OCI-LY7 (cell line): ENCODE results near the gene OR52W1. TPM values are rescaled to one million over a fixed set of nuclear protein-coding genes. Genes with fewer than 3 reads are reported as not detected.

Source experiments
- BruUV-seq: library from RNA; stranded (reverse); fragments of 400-500 nt; replicated peaks from 2 replicates; lab custom pipeline; 2021; lab: Mats Ljungman, UMichigan
- CTCF ChIA-PET: fragments of 300-600 bp; sonication (Branson Sonifier 250); formaldehyde crosslinking; loops from one replicate; lab custom pipeline; 2022; ENCODE audit warnings: antibody characterized with exemption; ENCODE audit not compliant: unreplicated experiment; lab: Charles Lee
- POLR2A ChIA-PET: fragments of 300-600 bp; sonication (Branson Sonifier 250); formaldehyde crosslinking; loops from one replicate; lab custom pipeline; 2022; ENCODE audit warnings: antibody characterized with exemption; lab: Charles Lee
- DNase-seq: peaks from one replicate; pipeline ENCODE4 v3.0.0-alpha.2; 2015; ENCODE audit warnings: low spot score
- H2AFZ ChIP-seq: fragments of 200-600 bp; sonication (generic), shearing (Covaris generic); 2 replicates; pipeline ENCODE4 v1.6.1; 2014; ENCODE audit warnings: mild to moderate bottlenecking, antibody characterized with exemption, low read length, moderate library complexity
- H3K27ac ChIP-seq: fragments of 200-600 bp; sonication (generic); 2 replicates; pipeline ENCODE4 v1.5.1; 2014; ENCODE audit warnings: mixed run types, low read depth, mild to moderate bottlenecking, moderate library complexity, low read length, inconsistent platforms; ENCODE audit not compliant: poor library complexity, severe bottlenecking
- H3K36me3 ChIP-seq: fragments of 200-600 bp; sonication (generic); 2 replicates; pipeline ENCODE4 v1.6.1; 2014; ENCODE audit warnings: mild to moderate bottlenecking, antibody characterized with exemption, low read length, moderate library complexity, mixed read lengths; ENCODE audit not compliant: insufficient read depth
- H3K4me1 ChIP-seq: fragments of 200-600 bp; sonication (generic); 2 replicates; pipeline ENCODE4 v1.5.1; 2014; ENCODE audit warnings: mild to moderate bottlenecking, low read length; ENCODE audit not compliant: insufficient read depth, poor library complexity, severe bottlenecking
- H3K4me2 ChIP-seq: fragments of 200-600 bp; sonication (generic); 2 replicates; pipeline ENCODE4 v1.6.1; 2014; ENCODE audit warnings: mild to moderate bottlenecking, low read length
- H3K4me3 ChIP-seq: fragments of 200-600 bp; sonication (generic); 2 replicates; pipeline ENCODE4 v1.5.1; 2014; ENCODE audit warnings: mild to moderate bottlenecking, low read depth, low read length; ENCODE audit not compliant: poor library complexity, severe bottlenecking
- H3K79me2 ChIP-seq: fragments of 200-600 bp; sonication (generic); 2 replicates; pipeline ENCODE4 v1.6.1; 2016; ENCODE audit warnings: low read depth, mild to moderate bottlenecking, low read length, moderate library complexity, mixed read lengths; ENCODE audit not compliant: insufficient read depth
- H3K9me2 ChIP-seq: fragments of 200-600 bp; sonication (generic); 2 replicates; pipeline ENCODE4 v1.6.1; 2016; ENCODE audit warnings: mild to moderate bottlenecking, low read length, mixed read lengths; ENCODE audit not compliant: insufficient read depth
- H3K9me3 ChIP-seq: fragments of 200-600 bp; sonication (generic); 2 replicates; pipeline ENCODE4 v1.6.1; 2014; ENCODE audit warnings: mild to moderate bottlenecking, mixed run types, low read length, mixed read lengths
- H4K20me1 ChIP-seq: fragments of 200-600 bp; sonication (generic); 2 replicates; pipeline ENCODE4 v1.6.1; 2014; ENCODE audit warnings: mild to moderate bottlenecking, antibody characterized with exemption, low read length, moderate library complexity, mixed read lengths; ENCODE audit not compliant: insufficient read depth
- EZH2phosphoT487 ChIP-seq: fragments of 200-600 bp; sonication (generic); IDR thresholded peaks from 2 replicates; pipeline ENCODE4 v1.6.1; 2018; ENCODE audit warnings: low read depth, borderline replicate concordance, mild to moderate bottlenecking, mixed run types, antibody characterized with exemption, low read length, moderate library complexity, mixed read lengths
- intact Hi-C: fragments of 100-400 bp; cut with micrococcal nuclease; formaldehyde crosslinking; loops from one replicate; pipeline ENCODE4 v1.10.0; 2022; ENCODE audit not compliant: unreplicated experiment
- total RNA-seq, 2 experiments: library from RNA; depleted of rRNA in 1 of 2; stranded (reverse); fragments of >200 nt in 1 of 2; shearing (Covaris generic) in 1 of 2; gene quantifications; 2 replicates each; pipeline ENCODE4 v1.2.3, GENCODE V29; 2014 to 2022
- TF ChIP-seq, protein P1 (sequence below): fragments of 200-600 bp; sonication (generic); conservative IDR thresholded peaks from 2 replicates; pipeline ENCODE4 v1.5.1; 2014; ENCODE audit warnings: mild to moderate bottlenecking, antibody characterized with exemption, low read length, moderate library complexity, mixed read lengths

Gene OR52W1
- total RNA-seq, 2 experiments from 2014 or later = not detected

DNA sequence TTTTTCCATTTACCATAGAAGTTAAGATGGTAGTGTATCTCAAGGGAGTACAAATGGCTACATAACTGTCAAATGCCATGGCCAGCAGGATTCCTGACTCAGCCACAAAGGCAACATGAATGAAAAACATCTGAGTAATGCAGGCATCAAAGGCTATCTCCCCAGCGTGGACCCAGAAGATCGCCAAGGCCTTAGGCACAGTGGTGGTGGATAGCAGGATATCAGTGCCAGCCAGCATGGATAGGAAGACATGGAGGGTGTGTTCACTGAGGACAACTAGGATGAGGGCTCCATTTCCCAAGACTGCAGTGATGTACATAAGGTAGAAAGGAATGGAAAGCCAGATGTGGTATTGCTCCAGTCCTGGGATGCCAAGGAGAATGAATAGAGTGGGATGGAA lies 46.9 kb upstream of the OR52W1 start:
- BruUV-seq = no TSS peak
- intact Hi-C loops = no loop called here
- no peaks in the 10 kb centered on the region for H3K9me3 ChIP-seq
- ChIA-PET POLR2A (no interaction called here), CTCF (no interaction called here)
- no peaks in the 10 kb centered on the region for H3K9me2 ChIP-seq
- no peaks in the 10 kb centered on the region for H4K20me1 ChIP-seq
- H3K36me3 ChIP-seq = no peaks in the 10 kb centered on the region
- no peaks in the 10 kb centered on the region for H3K79me2 ChIP-seq
- no peak for TF ChIP-seq EZH2phosphoT487
- TF ChIP-seq, protein P1, sequence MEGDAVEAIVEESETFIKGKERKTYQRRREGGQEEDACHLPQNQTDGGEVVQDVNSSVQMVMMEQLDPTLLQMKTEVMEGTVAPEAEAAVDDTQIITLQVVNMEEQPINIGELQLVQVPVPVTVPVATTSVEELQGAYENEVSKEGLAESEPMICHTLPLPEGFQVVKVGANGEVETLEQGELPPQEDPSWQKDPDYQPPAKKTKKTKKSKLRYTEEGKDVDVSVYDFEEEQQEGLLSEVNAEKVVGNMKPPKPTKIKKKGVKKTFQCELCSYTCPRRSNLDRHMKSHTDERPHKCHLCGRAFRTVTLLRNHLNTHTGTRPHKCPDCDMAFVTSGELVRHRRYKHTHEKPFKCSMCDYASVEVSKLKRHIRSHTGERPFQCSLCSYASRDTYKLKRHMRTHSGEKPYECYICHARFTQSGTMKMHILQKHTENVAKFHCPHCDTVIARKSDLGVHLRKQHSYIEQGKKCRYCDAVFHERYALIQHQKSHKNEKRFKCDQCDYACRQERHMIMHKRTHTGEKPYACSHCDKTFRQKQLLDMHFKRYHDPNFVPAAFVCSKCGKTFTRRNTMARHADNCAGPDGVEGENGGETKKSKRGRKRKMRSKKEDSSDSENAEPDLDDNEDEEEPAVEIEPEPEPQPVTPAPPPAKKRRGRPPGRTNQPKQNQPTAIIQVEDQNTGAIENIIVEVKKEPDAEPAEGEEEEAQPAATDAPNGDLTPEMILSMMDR = no peak
- H3K4me2 ChIP-seq = no peak overlapping the region
- no peak for DNase-seq
- H3K27ac ChIP-seq = no peak overlapping the region
- H2AFZ ChIP-seq = no peak overlapping the region
- H3K4me1 ChIP-seq = no peaks in the 10 kb centered on the region
- H3K4me3 ChIP-seq = no peak overlapping the region

GRCh38 chr11:6156628-6157359 lies 42.2 kb upstream of the OR52W1 start:
- no peaks in the 10 kb centered on the region for H4K20me1 ChIP-seq
- TF ChIP-seq, protein P1 = no peak
- TF ChIP-seq EZH2phosphoT487 = no peak
- no peak overlapping the region for H3K4me2 ChIP-seq
- no peaks in the 10 kb centered on the region for H3K36me3 ChIP-seq
- H3K4me1 ChIP-seq = no peaks in the 10 kb centered on the region
- H3K4me3 ChIP-seq = no peak overlapping the region
- H3K9me3 ChIP-seq = no peaks in the 10 kb centered on the region
- ChIA-PET CTCF (no interaction called here), POLR2A (interaction anchor here (0.8 to 1.3 kb wide), 2 partner anchors 10 to 17 kb away, joined by 3 read pairs; no protein-coding TSS in a partner anchor)
- no peak overlapping the region for H2AFZ ChIP-seq
- no peaks in the 10 kb centered on the region for H3K9me2 ChIP-seq
- H3K27ac ChIP-seq = no peak overlapping the region
- intact Hi-C loops = no loop called here
- no TSS peak for BruUV-seq
- DNase-seq = no peak
- no peaks in the 10 kb centered on the region for H3K79me2 ChIP-seq

- DNase-seq = no peak
- no peak within 1 kb of the TSS for H2AFZ ChIP-seq
- no peaks in the 10 kb centered on the region for H3K9me2 ChIP-seq
- no peaks in the 10 kb centered on the region for H3K4me1 ChIP-seq
- H4K20me1 ChIP-seq = no peaks in the 10 kb centered on the region
- 0 out of 2 replicates have a peak, but pooled peaks cover 2% of the 10 kb centered on the region for H3K9me3 ChIP-seq
- no peak within 1 kb of the TSS for H3K4me3 ChIP-seq
- no peaks in the 10 kb centered on the region for H3K79me2 ChIP-seq
- TF ChIP-seq EZH2phosphoT487 = no peak
- TF ChIP-seq, protein P1 = no peak
- intact Hi-C loops = no loop called here
- H3K36me3 ChIP-seq = no peaks in the 10 kb centered on the region
- BruUV-seq = no TSS peak
- ChIA-PET CTCF (no interaction called here), POLR2A (no interaction called here)
- H3K27ac ChIP-seq = no peak within 1 kb of the TSS
- H3K4me2 ChIP-seq = no peak within 1 kb of the TSS
Observed at GRCh38 chr11:6170226-6170625, 28.8 kb upstream of the OR52W1 start, which contains the start of gene OR52B2. Gene OR52B2, minus strand, starts transcription at chr11:6170326. Its CDS starts 0 bp downstream, at chr11:6170326.
